SK-N-MC (cell line): ENCODE data around the gene PAPOLB.
"Not testable (repeated sequence)": the region's sequence is repeated elsewhere in the genome, so short reads cannot be mapped to it uniquely, and the experiment has no call there.

Experiments used
- DNase-seq: peaks from one replicate; pipeline ENCODE4 v3.0.0-alpha.2; 2011; ENCODE audit warnings: low read depth, low spot score
- H3K27ac ChIP-seq: fragments of 200-600 bp; sonication (generic); 2 replicates; pipeline ENCODE4 v1.5.1; 2016; ENCODE audit warnings: mixed run types
- H3K36me3 ChIP-seq: fragments of 200-600 bp; sonication (generic); 2 replicates; pipeline ENCODE4 v1.6.1; 2017; ENCODE audit warnings: antibody characterized with exemption, low read length, mixed read lengths; ENCODE audit not compliant: insufficient read depth
- H3K4me3 ChIP-seq: fragments of 200-600 bp; sonication (generic); 2 replicates; pipeline ENCODE4 v1.5.1; 2016
- H3K9ac ChIP-seq: fragments of 200-600 bp; sonication (generic); 2 replicates; pipeline ENCODE4 v1.8.0; 2017; ENCODE audit warnings: mixed run types, mixed read lengths; ENCODE audit not compliant: insufficient read length
- H3K9me3 ChIP-seq: fragments of 200-600 bp; sonication (generic); 2 replicates; pipeline ENCODE4 v1.6.1; 2017; ENCODE audit warnings: low read depth, mild to moderate bottlenecking, antibody characterized with exemption, low read length, moderate library complexity, mixed read lengths
- EZH2 ChIP-seq: fragments of 200-600 bp; sonication (generic); IDR thresholded peaks from one replicate; pipeline ENCODE4 v1.6.1; 2017; ENCODE audit warnings: antibody characterized with exemption
- FOXP2 ChIP-seq: optimal IDR thresholded peaks from 2 replicates; pipeline ENCODE3; 2011; ENCODE audit warnings: mild to moderate bottlenecking, moderate library complexity; ENCODE audit not compliant: insufficient read depth; ENCODE audit errors: extremely low read length, control extremely low read depth
- POLR2AphosphoS5 ChIP-seq: IDR thresholded peaks from 2 replicates; pipeline ENCODE4 v1.6.1; 2012; ENCODE audit warnings: mild to moderate bottlenecking, low read depth, low read length, borderline replicate concordance

PAPOLB gene

GRCh38 chr7:4861673-4862072 is at the start of gene PAPOLB:
PAPOLB (minus strand) TSS chr7:4862030; CDS start chr7:4861810, 220 bp downstream.
- Histone ChIP-seq H3K27ac (no peak within 1 kb of the TSS), H3K36me3 (no peaks in the 10 kb centered on the region), H3K9ac (no peak within 1 kb of the TSS), H3K4me3 (no peak within 1 kb of the TSS), H3K9me3 (no peaks in the 10 kb centered on the region)
- no peak for DNase-seq
- TF ChIP-seq FOXP2 (no peak), POLR2AphosphoS5 (no peak), EZH2 (no peak)

- TF ChIP-seq EZH2 (no peak), FOXP2 (no peak), POLR2AphosphoS5 (no peak)
- Histone ChIP-seq H3K9ac (no peak overlapping the region), H3K36me3 (no peaks in the 10 kb centered on the region), H3K4me3 (no peak overlapping the region), H3K27ac (no peak overlapping the region), H3K9me3 (no peaks in the 10 kb centered on the region)
- no peak for DNase-seq
These were observed 49.4 kb upstream of the PAPOLB start for GRCh38 chr7:4911111-4911828.

- no peaks in the 10 kb centered on the region for H3K9me3 ChIP-seq
- H3K36me3 ChIP-seq, result no peaks in the 10 kb centered on the region
- H3K27ac ChIP-seq, result no peak overlapping the region
- no peak overlapping the region for H3K4me3 ChIP-seq
- no peak for DNase-seq
- TF ChIP-seq POLR2AphosphoS5, result no peak
- TF ChIP-seq EZH2, result no peak
- TF ChIP-seq FOXP2, result no peak
- no peak overlapping the region for H3K9ac ChIP-seq
These were observed 44.9 kb upstream of the PAPOLB start for GRCh38 chr7:4906682-4907081.

GRCh38 chr7:4905171-4905570 is 43.3 kb upstream of the PAPOLB start:
- H3K4me3 ChIP-seq, result no peak overlapping the region
- no peaks in the 10 kb centered on the region for H3K36me3 ChIP-seq
- no peak overlapping the region for H3K9ac ChIP-seq
- H3K9me3 ChIP-seq, result no peaks in the 10 kb centered on the region
- H3K27ac ChIP-seq, result no peak overlapping the region
- DNase-seq, result no peak
- TF ChIP-seq EZH2 (no peak), FOXP2 (no peak)

GRCh38 chr7:4904346-4904745 is 42.5 kb upstream of the PAPOLB start:
- DNase-seq, result no peak
- no peak overlapping the region for H3K27ac ChIP-seq
- TF ChIP-seq POLR2AphosphoS5 (no peak), EZH2 (no peak), FOXP2 (no peak)
- no peak overlapping the region for H3K4me3 ChIP-seq
- no peaks in the 10 kb centered on the region for H3K9me3 ChIP-seq
- no peaks in the 10 kb centered on the region for H3K36me3 ChIP-seq
- H3K9ac ChIP-seq, result no peak overlapping the region

GRCh38 chr7:4895766-4896165 is 33.9 kb upstream of the PAPOLB start:
- TF ChIP-seq EZH2, result no peak
- TF ChIP-seq POLR2AphosphoS5, result no peak
- no peak for TF ChIP-seq FOXP2
- no peaks in the 10 kb centered on the region for H3K36me3 ChIP-seq

GRCh38 chr7:4894482-4894881 is 32.7 kb upstream of the PAPOLB start:
- no peak overlapping the region for H3K4me3 ChIP-seq
- H3K9ac ChIP-seq, result no peak overlapping the region
- no peak overlapping the region for H3K27ac ChIP-seq
- H3K9me3 ChIP-seq, result no peaks in the 10 kb centered on the region
- DNase-seq, result no peak
- no peak for TF ChIP-seq EZH2
- no peak for TF ChIP-seq POLR2AphosphoS5
- TF ChIP-seq FOXP2, result no peak
- no peaks in the 10 kb centered on the region for H3K36me3 ChIP-seq

More at GRCh38 chr7:4895766-4896165, 33.9 kb upstream of the PAPOLB start:
- Histone ChIP-seq H3K4me3 (no peak overlapping the region), H3K9ac (no peak overlapping the region), H3K27ac (no peak overlapping the region), H3K9me3 (no peaks in the 10 kb centered on the region)
- DNase-seq, result no peak

- TF ChIP-seq POLR2AphosphoS5 (no peak), EZH2 (no peak), FOXP2 (no peak)
These were observed 32.2 kb upstream of the PAPOLB start for GRCh38 chr7:4893929-4894475.

GRCh38 chr7:4893188-4893587 is 31.4 kb upstream of the PAPOLB start:
- H3K9ac ChIP-seq, H3K36me3 ChIP-seq, H3K9me3 ChIP-seq, H3K27ac ChIP-seq, DNase-seq, H3K4me3 ChIP-seq: not testable (repeated sequence)

More at GRCh38 chr7:4893929-4894475, 32.2 kb upstream of the PAPOLB start:
- no peaks in the 10 kb centered on the region for H3K9me3 ChIP-seq
- DNase-seq, result no peak
- H3K9ac ChIP-seq, result no peak overlapping the region
- H3K36me3 ChIP-seq, result no peaks in the 10 kb centered on the region
- H3K27ac ChIP-seq, result no peak overlapping the region
- H3K4me3 ChIP-seq, result no peak overlapping the region

- H3K27ac ChIP-seq, H3K9ac ChIP-seq, H3K36me3 ChIP-seq, DNase-seq, H3K9me3 ChIP-seq, H3K4me3 ChIP-seq: not testable (repeated sequence)
These were observed 29.7 kb upstream of the PAPOLB start for GRCh38 chr7:4891522-4891921.
